LNCAP (cell line): Measurements from ENCODE around the gene TMEM255A.

Experiments used
- CTCF ChIP-seq: fragments of 450-650 bp; IDR thresholded peaks from 2 replicates; pipeline ENCODE4 v1.5.1; 2017; ENCODE audit warnings: mild to moderate bottlenecking

Gene TMEM255A

GRCh38 chrX:120238933-120239332 lies 72.3 kb downstream of the TMEM255A start:
- no peak for TF ChIP-seq CTCF

GRCh38 chrX:120236687-120237479 lies 74.4 kb downstream of the TMEM255A start:
- no peak for TF ChIP-seq CTCF

GRCh38 chrX:120235284-120235683 lies 76.0 kb downstream of the TMEM255A start:
- TF ChIP-seq CTCF, result no peak

- no peak for TF ChIP-seq CTCF
These were observed 82.9 kb downstream of the TMEM255A start for GRCh38 chrX:120228187-120228908.

- TF ChIP-seq CTCF, result no peak
These were observed 86.9 kb downstream of the TMEM255A start for GRCh38 chrX:120224388-120224787.

- TF ChIP-seq CTCF, result no peak
These were observed 87.9 kb downstream of the TMEM255A start for GRCh38 chrX:120223374-120223773.

GRCh38 chrX:120213438-120214265 lies 97.6 kb downstream of the TMEM255A start:
- peak; percentile 67 for TF ChIP-seq CTCF
